Activated effector memory CD4-positive, alpha-beta T cell treated with Interleukin-2 at 50 U/mL for 16 hours (primary cell): Measurements from ENCODE around the gene DIO3.
"Not testable (repeated sequence)": the region's sequence is repeated elsewhere in the genome, so short reads cannot be mapped to it uniquely, and the experiment has no call there.

Experiments used
- DNase-seq: peaks from one replicate; pipeline ENCODE4 v3.0.0-alpha.2; 2020

The DIO3 gene

GRCh38 chr14:101559624-101560533, 1.4 kb upstream of the DIO3 start:
- no peak for DNase-seq

- DNase-seq: no peak
Measured at GRCh38 chr14:101560534-101561113, 671 bp upstream of the DIO3 start.

GRCh38 chr14:101561897-101562490, 699 bp downstream of the DIO3 start:
- DNase-seq: no peak

- DNase-seq: no peak
Measured at GRCh38 chr14:101562659-101563351, 1.5 kb downstream of the DIO3 start.

- DNase-seq: no peak
Measured at GRCh38 chr14:101563352-101563653, 2.0 kb downstream of the DIO3 start.

GRCh38 chr14:101563654-101564443, 2.6 kb downstream of the DIO3 start:
- no peak for DNase-seq

- no peak for DNase-seq
Measured at GRCh38 chr14:101564444-101564776, 3.1 kb downstream of the DIO3 start.

- no peak for DNase-seq
Measured at GRCh38 chr14:101564819-101565698, 3.8 kb downstream of the DIO3 start.

GRCh38 chr14:101567252-101567651, 6.0 kb downstream of the DIO3 start:
- no peak for DNase-seq

- no peak for DNase-seq
Measured at GRCh38 chr14:101571004-101571403, 9.7 kb downstream of the DIO3 start.

GRCh38 chr14:101572526-101572925, 11.2 kb downstream of the DIO3 start:
- not testable (repeated sequence) for DNase-seq

GRCh38 chr14:101573289-101573688, 12.0 kb downstream of the DIO3 start:
- no peak for DNase-seq

- DNase-seq: no peak
Measured at GRCh38 chr14:101575581-101575980, 14.3 kb downstream of the DIO3 start.

GRCh38 chr14:101577221-101577909, 16.1 kb downstream of the DIO3 start:
- DNase-seq: no peak

GRCh38 chr14:101578489-101578888, 17.2 kb downstream of the DIO3 start:
- no peak for DNase-seq

GRCh38 chr14:101579372-101580080, 18.2 kb downstream of the DIO3 start:
- DNase-seq: no peak

- no peak for DNase-seq
Measured at GRCh38 chr14:101581806-101582205, 20.5 kb downstream of the DIO3 start.

GRCh38 chr14:101582294-101582693, 21.0 kb downstream of the DIO3 start:
- DNase-seq: no peak

GRCh38 chr14:101583006-101583714, 21.9 kb downstream of the DIO3 start:
- DNase-seq: no peak

- DNase-seq: no peak
Measured at GRCh38 chr14:101583715-101584054, 22.4 kb downstream of the DIO3 start.
